Endodermal cell (in vitro differentiated cells): ENCODE results near the gene ZDHHC14. TPM values are rescaled to one million over a fixed set of nuclear protein-coding genes. Genes with fewer than 3 reads are reported as not detected.
A peak's percentile ranks its signal among the peaks of the same experiment; 100 is the strongest.

ENCODE experiments used
- DNase-seq: peaks from one replicate; pipeline ENCODE4 v3.0.0-alpha.2; 2017
- H3K27ac ChIP-seq: 2 replicates; pipeline ENCODE4 v1.5.1; 2013; ENCODE audit warnings: mild to moderate bottlenecking, low read depth, low read length, moderate library complexity
- H3K27me3 ChIP-seq: 2 replicates; pipeline ENCODE4 v1.6.1; 2013; ENCODE audit warnings: mild to moderate bottlenecking, low read length, moderate library complexity; ENCODE audit not compliant: insufficient read depth, control insufficient read depth, poor library complexity, severe bottlenecking
- H3K36me3 ChIP-seq: 2 replicates; pipeline ENCODE4 v1.7.0; 2013; ENCODE audit warnings: mild to moderate bottlenecking, low read length, moderate library complexity; ENCODE audit not compliant: control insufficient read depth, insufficient read depth
- H3K4me1 ChIP-seq: one replicate; pipeline ENCODE4 v1.7.0; 2013; ENCODE audit warnings: low read length; ENCODE audit not compliant: control insufficient read depth, insufficient read depth
- H3K4me3 ChIP-seq: 2 replicates; pipeline ENCODE4 v1.5.1; 2013; ENCODE audit warnings: mild to moderate bottlenecking, low read length, moderate library complexity
- H3K9ac ChIP-seq: 2 replicates; pipeline ENCODE4 v1.6.1; 2013; ENCODE audit warnings: mild to moderate bottlenecking, low read length, moderate library complexity; ENCODE audit not compliant: poor library complexity, severe bottlenecking; ENCODE audit errors: extremely low read depth
- H3K9me3 ChIP-seq: 2 replicates; pipeline ENCODE4 v1.6.1; 2013; ENCODE audit warnings: mild to moderate bottlenecking, low read length, moderate library complexity; ENCODE audit not compliant: control insufficient read depth
- H3K27ac Mint-ChIP-seq: 2 replicates; pipeline ENCODE4 v1.8.0; 2020; ENCODE audit warnings: mixed read lengths
- H3K27me3 Mint-ChIP-seq: 2 replicates; pipeline ENCODE4 v1.8.0; 2021; ENCODE audit warnings: mild to moderate bottlenecking, mixed read lengths; ENCODE audit not compliant: insufficient read depth
- H3K36me3 Mint-ChIP-seq: 2 replicates; pipeline ENCODE4 v1.8.0; 2020; ENCODE audit warnings: low read depth, mixed read lengths
- H3K4me1 Mint-ChIP-seq: 2 replicates; pipeline ENCODE4 v1.8.0; 2020; ENCODE audit warnings: mixed read lengths
- H3K4me3 Mint-ChIP-seq: 2 replicates; pipeline ENCODE4 v1.8.0; 2020; ENCODE audit warnings: mild to moderate bottlenecking, moderate library complexity, mixed read lengths
- H3K9me3 Mint-ChIP-seq: 2 replicates; pipeline ENCODE4 v1.8.0; 2020; ENCODE audit warnings: mild to moderate bottlenecking, mixed read lengths
- CTCF ChIP-seq: fragments of 200-600 bp; sonication (generic); conservative IDR thresholded peaks from 2 replicates; pipeline ENCODE4 v1.5.0; 2021; ENCODE audit warnings: antibody characterized with exemption, mild to moderate bottlenecking
- WGBS, 2 experiments: methylation state at CpG; one replicate each; pipeline versions ENCODE4 v1.1.5 to v1.1.7; 2013; ENCODE audit warnings: missing lambda C conversion rate in 2 of 2, mixed read lengths in 1 of 2; ENCODE audit not compliant: insufficient coverage in 1 of 2, insufficient read length in 1 of 2; 5-methylcytosine and 5-hydroxymethylcytosine counted together
- total RNA-seq, 2 donors: library from RNA; stranded (reverse); fragmentation: NEBNext Ultra II Directional in 1 of 2; extraction: Animal tissue kit (Norgen Biotek cat#: 25700) in 1 of 2; gene quantifications; 2 replicates in 1 of 2; 3 replicates in 1 of 2; pipeline ENCODE4 v1.2.1, GENCODE V29; 2021

ZDHHC14 gene
- total RNA-seq, 2 donors from 2014 or later = 2.3 to 4.5 TPM

- Histone ChIP-seq H3K27ac (no peak overlapping the region), H3K9me3 (no peaks in the 10 kb centered on the region), H3K36me3 (no peaks in the 10 kb centered on the region), H3K9ac (no peak overlapping the region), H3K4me3 (no peak overlapping the region), H3K27me3 (no peaks in the 10 kb centered on the region), H3K4me1 (peaks cover 7% of the 10 kb centered on the region)
- DNase-seq = no peak
- Mint-ChIP-seq H3K36me3 (no peaks in the 10 kb centered on the region), H3K9me3 (no peaks in the 10 kb centered on the region), H3K4me3 (no peak overlapping the region), H3K27me3 (no peaks in the 10 kb centered on the region), H3K4me1 (peaks cover 28% of the 10 kb centered on the region), H3K27ac (no peak overlapping the region)
- 96% methylated on average over 2 of the region's 2 CpGs; no CpG with 5 or more reads in 1 of the 2 experiments for WGBS, 2 experiments
- TF ChIP-seq CTCF = no peak
These were observed 287.7 kb downstream of the ZDHHC14 start for GRCh38 chr6:157668713-157669112.

GRCh38 chr6:157669323-157669722 lies 288.3 kb downstream of the ZDHHC14 start:
- no peaks in the 10 kb centered on the region for H3K9me3 Mint-ChIP-seq
- no peaks in the 10 kb centered on the region for H3K36me3 ChIP-seq
- H3K27me3 ChIP-seq = no peaks in the 10 kb centered on the region
- peaks cover 28% of the 10 kb centered on the region for H3K4me1 Mint-ChIP-seq
- H3K4me3 Mint-ChIP-seq = no peak overlapping the region
- H3K9ac ChIP-seq = no peak overlapping the region
- 60 to 89% methylated on average over 1 to 3 of the region's 3 CpGs for WGBS, 2 experiments
- no peaks in the 10 kb centered on the region for H3K9me3 ChIP-seq
- no peaks in the 10 kb centered on the region for H3K27me3 Mint-ChIP-seq
- H3K36me3 Mint-ChIP-seq = no peaks in the 10 kb centered on the region
- peak overlapping the region; percentile 9 for H3K27ac ChIP-seq
- no peak for DNase-seq
- no peak overlapping the region for H3K27ac Mint-ChIP-seq
- H3K4me3 ChIP-seq = no peak overlapping the region
- TF ChIP-seq CTCF = no peak
- H3K4me1 ChIP-seq = peaks cover 7% of the 10 kb centered on the region

GRCh38 chr6:157669747-157670216 lies 288.8 kb downstream of the ZDHHC14 start:
- Histone ChIP-seq H3K9ac (no peak overlapping the region), H3K4me3 (no peak overlapping the region), H3K9me3 (no peaks in the 10 kb centered on the region), H3K27ac (peak overlapping the region; percentile 9), H3K4me1 (peaks cover 7% of the 10 kb centered on the region), H3K36me3 (no peaks in the 10 kb centered on the region), H3K27me3 (no peaks in the 10 kb centered on the region)
- H3K4me3 Mint-ChIP-seq = no peak overlapping the region
- H3K9me3 Mint-ChIP-seq = no peaks in the 10 kb centered on the region
- H3K27me3 Mint-ChIP-seq = no peaks in the 10 kb centered on the region
- peaks cover 28% of the 10 kb centered on the region for H3K4me1 Mint-ChIP-seq
- TF ChIP-seq CTCF = peak; percentile 50
- DNase-seq = peak; percentile 89
- H3K36me3 Mint-ChIP-seq = no peaks in the 10 kb centered on the region
- WGBS, 2 experiments = 49 to 60% methylated on average over 7 to 14 of the region's 14 CpGs
- no peak overlapping the region for H3K27ac Mint-ChIP-seq
